ENCODE measurements around the gene MRM1. TPM values are rescaled to one million over a fixed set of nuclear protein-coding genes. Genes with fewer than 3 reads are reported as not detected.

The MRM1 gene
- total and polyA plus RNA-seq, 2 donors (not counting 1 experiment from before 2014, with no cell fraction given), result 2.5 to 6.9 TPM

DNA sequence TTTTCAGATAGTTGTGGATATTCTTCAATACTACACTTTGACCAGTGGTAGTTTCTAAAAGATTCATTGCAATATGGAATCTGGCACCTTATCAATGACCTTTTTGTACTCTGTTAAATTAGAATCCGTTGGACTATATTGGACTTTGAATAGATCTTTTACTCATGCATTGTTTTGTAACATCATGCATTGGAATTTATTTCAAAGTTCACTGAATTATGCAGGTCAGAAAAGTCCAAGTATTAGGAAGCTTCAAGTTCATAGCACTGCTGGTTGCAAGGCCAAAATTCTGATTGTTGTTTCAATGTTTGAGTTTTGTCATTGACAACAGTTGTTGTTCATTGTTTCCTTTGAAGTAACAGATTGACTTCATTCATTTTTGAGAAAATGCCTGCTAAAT, 17.6 kb upstream of the MRM1 start:
- H3K79me2 ChIP-seq (ENCODE audit: control insufficient read depth, insufficient read depth, low read length), result peaks cover 2% of the 10 kb centered on the region
- no peak overlapping the region for H2AFZ ChIP-seq (ENCODE audit: low read length)
- no peaks in the 10 kb centered on the region for H3K27me3 ChIP-seq (ENCODE audit: control insufficient read depth, insufficient read depth, low read length)
- H3K4me1 ChIP-seq (ENCODE audit: control insufficient read depth, extremely low read depth, insufficient read depth, low read length), result no peaks in the 10 kb centered on the region
- no peak overlapping the region for H3K27ac ChIP-seq (ENCODE audit: insufficient read depth, low read length)
- no peaks in the 10 kb centered on the region for H4K20me1 ChIP-seq (ENCODE audit: control insufficient read depth, extremely low read depth, insufficient read depth, low read length)
- H3K9me3 ChIP-seq (ENCODE audit: control insufficient read depth, insufficient read depth, low read depth, low read length), result no peaks in the 10 kb centered on the region
- no peak overlapping the region for H3K9ac ChIP-seq (ENCODE audit: insufficient read depth, low read length)
- H3K4me2 ChIP-seq (ENCODE audit: extremely low read depth, insufficient read depth, low read length), result no peak overlapping the region
- H3K4me3 ChIP-seq (replicated peaks in 1 of 4; ENCODE audit: control extremely low read depth in 1 of 4, insufficient read depth in 1 of 4, low read depth in 3 of 4, low read length in 4 of 4), result no peak overlapping the region
- TF ChIP-seq EZH2 (IDR thresholded peaks at IDR 0.05; ENCODE audit: low read length, missing control alignments), result no peak
- TF ChIP-seq, protein P1, sequence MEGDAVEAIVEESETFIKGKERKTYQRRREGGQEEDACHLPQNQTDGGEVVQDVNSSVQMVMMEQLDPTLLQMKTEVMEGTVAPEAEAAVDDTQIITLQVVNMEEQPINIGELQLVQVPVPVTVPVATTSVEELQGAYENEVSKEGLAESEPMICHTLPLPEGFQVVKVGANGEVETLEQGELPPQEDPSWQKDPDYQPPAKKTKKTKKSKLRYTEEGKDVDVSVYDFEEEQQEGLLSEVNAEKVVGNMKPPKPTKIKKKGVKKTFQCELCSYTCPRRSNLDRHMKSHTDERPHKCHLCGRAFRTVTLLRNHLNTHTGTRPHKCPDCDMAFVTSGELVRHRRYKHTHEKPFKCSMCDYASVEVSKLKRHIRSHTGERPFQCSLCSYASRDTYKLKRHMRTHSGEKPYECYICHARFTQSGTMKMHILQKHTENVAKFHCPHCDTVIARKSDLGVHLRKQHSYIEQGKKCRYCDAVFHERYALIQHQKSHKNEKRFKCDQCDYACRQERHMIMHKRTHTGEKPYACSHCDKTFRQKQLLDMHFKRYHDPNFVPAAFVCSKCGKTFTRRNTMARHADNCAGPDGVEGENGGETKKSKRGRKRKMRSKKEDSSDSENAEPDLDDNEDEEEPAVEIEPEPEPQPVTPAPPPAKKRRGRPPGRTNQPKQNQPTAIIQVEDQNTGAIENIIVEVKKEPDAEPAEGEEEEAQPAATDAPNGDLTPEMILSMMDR (conservative IDR thresholded peaks at IDR 0.05 in 1 of 2, IDR thresholded peaks at IDR 0.05 in 1 of 2; ENCODE audit: low read depth in 1 of 2, low read length in 2 of 2), result no peak
- H3K36me3 ChIP-seq (ENCODE audit: control insufficient read depth, insufficient read depth, low read length), result peaks cover 16% of the 10 kb centered on the region
- DNase-seq (ENCODE audit: low read depth in 2 of 2), result no peak

DNA sequence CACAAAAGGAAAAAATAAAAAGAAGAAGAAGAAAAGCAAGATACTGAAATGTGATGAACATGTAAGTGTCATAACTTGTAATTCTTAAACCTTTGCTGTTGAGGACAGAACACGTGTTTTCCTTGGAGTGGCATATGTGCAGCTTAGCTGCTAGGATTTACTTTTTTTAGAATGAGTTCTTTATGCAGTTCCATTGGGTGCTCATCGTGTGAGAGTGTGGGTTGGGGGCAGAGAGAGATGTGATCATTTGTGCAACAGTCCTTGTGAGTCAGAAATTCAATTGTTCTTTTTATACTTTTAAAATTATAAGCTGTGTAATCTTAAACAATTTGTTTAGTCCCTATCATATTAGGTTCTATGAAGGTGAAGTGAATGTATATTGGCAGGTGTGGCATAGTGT, 15.2 kb upstream of the MRM1 start:
- Histone ChIP-seq H3K79me2 (ENCODE audit: control insufficient read depth, insufficient read depth, low read length) (no peaks in the 10 kb centered on the region), H3K4me2 (ENCODE audit: extremely low read depth, insufficient read depth, low read length) (no peak overlapping the region), H3K9me3 (ENCODE audit: control insufficient read depth, insufficient read depth, low read depth, low read length) (no peaks in the 10 kb centered on the region), H3K27ac (ENCODE audit: insufficient read depth, low read length) (no peak overlapping the region), H3K36me3 (ENCODE audit: control insufficient read depth, insufficient read depth, low read length) (peaks cover 13% of the 10 kb centered on the region), H4K20me1 (ENCODE audit: control insufficient read depth, extremely low read depth, insufficient read depth, low read length) (no peaks in the 10 kb centered on the region), H3K27me3 (ENCODE audit: control insufficient read depth, insufficient read depth, low read length) (no peaks in the 10 kb centered on the region), H2AFZ (ENCODE audit: low read length) (no peak overlapping the region), H3K4me3 (replicated peaks in 1 of 4; ENCODE audit: control extremely low read depth in 1 of 4, insufficient read depth in 1 of 4, low read depth in 3 of 4, low read length in 4 of 4) (no peak overlapping the region), H3K9ac (ENCODE audit: insufficient read depth, low read length) (no peak overlapping the region), H3K4me1 (ENCODE audit: control insufficient read depth, extremely low read depth, insufficient read depth, low read length) (peaks cover 2% of the 10 kb centered on the region)
- TF ChIP-seq, protein P1 (conservative IDR thresholded peaks at IDR 0.05 in 1 of 2, IDR thresholded peaks at IDR 0.05 in 1 of 2; ENCODE audit: low read depth in 1 of 2, low read length in 2 of 2), result no peak
- TF ChIP-seq EZH2 (IDR thresholded peaks at IDR 0.05; ENCODE audit: low read length, missing control alignments), result no peak
- DNase-seq (ENCODE audit: low read depth in 2 of 2), result no peak

DNA sequence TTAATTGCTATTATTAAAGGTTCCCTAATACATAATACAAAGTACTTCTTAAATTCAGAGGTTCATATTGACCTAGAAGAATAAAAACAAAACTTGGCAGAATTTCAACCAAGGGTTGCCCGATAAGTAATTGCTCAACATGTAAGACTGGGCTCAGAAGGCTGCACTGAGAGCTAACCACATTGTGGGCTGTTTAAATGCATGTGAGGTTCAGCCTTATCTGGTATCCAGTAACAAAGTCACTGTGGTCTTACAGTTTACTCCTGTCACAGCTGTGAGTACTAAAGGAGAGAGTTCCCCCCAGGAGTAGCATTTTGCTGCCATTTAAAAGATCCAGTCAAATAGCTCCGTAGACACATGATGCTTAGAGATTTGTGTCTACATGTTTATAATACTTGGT, 11.3 kb upstream of the MRM1 start:
- peak; percentile 47 to 58 for DNase-seq (ENCODE audit: low read depth in 2 of 2)

More for the DNA sequence above, 11.3 kb upstream of the MRM1 start:
- H2AFZ ChIP-seq (ENCODE audit: low read length), result no peak overlapping the region
- H3K4me3 ChIP-seq (replicated peaks in 1 of 4; ENCODE audit: control extremely low read depth in 1 of 4, insufficient read depth in 1 of 4, low read depth in 3 of 4, low read length in 4 of 4), result no peak overlapping the region
- peaks cover 5% of the 10 kb centered on the region for H3K4me1 ChIP-seq (ENCODE audit: control insufficient read depth, extremely low read depth, insufficient read depth, low read length)
- H3K36me3 ChIP-seq (ENCODE audit: control insufficient read depth, insufficient read depth, low read length), result peaks cover 8% of the 10 kb centered on the region
- no peak overlapping the region for H3K4me2 ChIP-seq (ENCODE audit: extremely low read depth, insufficient read depth, low read length)
- H3K27ac ChIP-seq (ENCODE audit: insufficient read depth, low read length), result no peak overlapping the region
- TF ChIP-seq EZH2 (IDR thresholded peaks at IDR 0.05; ENCODE audit: low read length, missing control alignments), result no peak
- TF ChIP-seq, protein P1 (conservative IDR thresholded peaks at IDR 0.05 in 1 of 2, IDR thresholded peaks at IDR 0.05 in 1 of 2; ENCODE audit: low read depth in 1 of 2, low read length in 2 of 2), result no peak
- H3K79me2 ChIP-seq (ENCODE audit: control insufficient read depth, insufficient read depth, low read length), result no peaks in the 10 kb centered on the region
- no peaks in the 10 kb centered on the region for H3K27me3 ChIP-seq (ENCODE audit: control insufficient read depth, insufficient read depth, low read length)
- no peaks in the 10 kb centered on the region for H4K20me1 ChIP-seq (ENCODE audit: control insufficient read depth, extremely low read depth, insufficient read depth, low read length)
- no peaks in the 10 kb centered on the region for H3K9me3 ChIP-seq (ENCODE audit: control insufficient read depth, insufficient read depth, low read depth, low read length)
- no peak overlapping the region for H3K9ac ChIP-seq (ENCODE audit: insufficient read depth, low read length)

Data from fibroblast of lung (primary cell).